ENCODE measurements around the gene SARS2. TPM values are rescaled to one million over a fixed set of nuclear protein-coding genes. Genes with fewer than 3 reads are reported as not detected.
"Not testable (repeated sequence)": the region's sequence is repeated elsewhere in the genome, so short reads cannot be mapped to it uniquely, and the experiment has no call there.

Gene SARS2
- total and polyA plus RNA-seq, 2 donors from 2014 or later, result 30.6 to 34.8 TPM

GRCh38 chr19:38974624-38975213, 44.2 kb upstream of the SARS2 start:
- FAIRE-seq, result no peak
- Histone ChIP-seq H3K27me3 (ENCODE audit: control insufficient read depth, insufficient read depth, low read length) (no peaks in the 10 kb centered on the region), H3K36me3 (ENCODE audit: control insufficient read depth in 2 of 3, insufficient read depth in 3 of 3, low read length in 3 of 3) (no peaks in the 10 kb centered on the region), H3K4me3 (ENCODE audit: low read length in 3 of 3) (peak overlapping the region; percentile 53 to 71 (median 63)), H3K27ac (ENCODE audit: low read depth in 2 of 2, low read length in 2 of 2) (peak overlapping the region; percentile 56 to 85), H3K9ac (ENCODE audit: low read length in 3 of 3) (peak overlapping the region; percentile 13 to 87 (median 40)), H3K9me3 (ENCODE audit: control insufficient read depth in 2 of 3, insufficient read depth in 1 of 3, low read length in 3 of 3) (no peaks in the 10 kb centered on the region), H3K4me1 (ENCODE audit: control insufficient read depth in 2 of 3, insufficient read depth in 2 of 3, low read depth in 1 of 3, low read length in 3 of 3) (peaks cover 0 to 5% (median 0%) of the 10 kb centered on the region in 3 donors)
- TF ChIP-seq CTCF (IDR thresholded peaks at IDR 0.05; ENCODE audit: borderline replicate concordance, extremely low read depth, insufficient read depth), result no peak
- intact Hi-C loops (cut with DNase I), result no loop called here
- DNase-seq, result peak in 2 of 5 donors; percentile 32 to 39

- Histone ChIP-seq H3K4me3 (ENCODE audit: low read length in 3 of 3) (no peak overlapping the region), H3K27ac (ENCODE audit: low read depth in 2 of 2, low read length in 2 of 2) (no peak overlapping the region), H3K36me3 (ENCODE audit: control insufficient read depth in 2 of 3, insufficient read depth in 3 of 3, low read length in 3 of 3) (peaks cover 0 to 3% (median 0%) of the 10 kb centered on the region in 3 donors), H3K9ac (ENCODE audit: low read length in 3 of 3) (no peak overlapping the region), H3K27me3 (ENCODE audit: control insufficient read depth, insufficient read depth, low read length) (no peaks in the 10 kb centered on the region), H3K9me3 (ENCODE audit: control insufficient read depth in 2 of 3, insufficient read depth in 1 of 3, low read length in 3 of 3) (no peaks in the 10 kb centered on the region), H3K4me1 (ENCODE audit: control insufficient read depth in 2 of 3, insufficient read depth in 2 of 3, low read depth in 1 of 3, low read length in 3 of 3) (peaks cover 0 to 2% (median 0%) of the 10 kb centered on the region in 3 donors)
- no peak for TF ChIP-seq CTCF (IDR thresholded peaks at IDR 0.05; ENCODE audit: borderline replicate concordance, extremely low read depth, insufficient read depth)
- FAIRE-seq (no peak), DNase-seq (no peak)
- intact Hi-C loops (cut with DNase I), result no loop called here
Observed at GRCh38 chr19:38971672-38972071, 41.1 kb upstream of the SARS2 start.

- DNase-seq (no peak), FAIRE-seq (no peak)
- H3K9ac ChIP-seq (ENCODE audit: low read length in 3 of 3), result no peak overlapping the region
- H3K36me3 ChIP-seq (ENCODE audit: control insufficient read depth in 2 of 3, insufficient read depth in 3 of 3, low read length in 3 of 3), result peaks cover 0 to 4% (median 3%) of the 10 kb centered on the region in 3 donors
- no peak for TF ChIP-seq CTCF (IDR thresholded peaks at IDR 0.05; ENCODE audit: borderline replicate concordance, extremely low read depth, insufficient read depth)
- H3K4me1 ChIP-seq (ENCODE audit: control insufficient read depth in 2 of 3, insufficient read depth in 2 of 3, low read depth in 1 of 3, low read length in 3 of 3), result no peaks in the 10 kb centered on the region
- intact Hi-C loops (cut with DNase I), result no loop called here
- H3K27me3 ChIP-seq (ENCODE audit: control insufficient read depth, insufficient read depth, low read length), result no peaks in the 10 kb centered on the region
- H3K4me3 ChIP-seq (ENCODE audit: low read length in 3 of 3), result no peak overlapping the region
- H3K27ac ChIP-seq (ENCODE audit: low read depth in 2 of 2, low read length in 2 of 2), result no peak overlapping the region
- H3K9me3 ChIP-seq (ENCODE audit: control insufficient read depth in 2 of 3, insufficient read depth in 1 of 3, low read length in 3 of 3), result no peaks in the 10 kb centered on the region
Observed at GRCh38 chr19:38970664-38971532, 40.3 kb upstream of the SARS2 start.

GRCh38 chr19:38966149-38966548, 35.6 kb upstream of the SARS2 start:
- H3K9ac ChIP-seq (ENCODE audit: low read length in 3 of 3); H3K9me3 ChIP-seq (ENCODE audit: control insufficient read depth in 2 of 3, insufficient read depth in 1 of 3, low read length in 3 of 3); H3K4me3 ChIP-seq (ENCODE audit: low read length in 3 of 3); H3K4me1 ChIP-seq (ENCODE audit: control insufficient read depth in 2 of 3, insufficient read depth in 2 of 3, low read depth in 1 of 3, low read length in 3 of 3); H3K27ac ChIP-seq (ENCODE audit: low read depth in 2 of 2, low read length in 2 of 2); H3K27me3 ChIP-seq (ENCODE audit: control insufficient read depth, insufficient read depth, low read length); DNase-seq; H3K36me3 ChIP-seq (ENCODE audit: control insufficient read depth in 2 of 3, insufficient read depth in 3 of 3, low read length in 3 of 3); intact Hi-C loops (cut with DNase I); FAIRE-seq: not testable (repeated sequence)
